HCT116 (cell line): ENCODE results near the gene USP53. TPM values are rescaled to one million over a fixed set of nuclear protein-coding genes. Genes with fewer than 3 reads are reported as not detected.

Experiments
- ATAC-seq: fragments of 200-7000 bp; cut with Tn5 transposase; 2 replicates; pipeline ENCODE4 v1.9.1; 2020; ENCODE audit warnings: mild to moderate bottlenecking, moderate library complexity
- BruUV-seq: library from RNA; stranded (reverse); fragments of 400-500 nt; replicated peaks from 2 replicates; lab custom pipeline; 2021; lab: Mats Ljungman, UMichigan
- CTCF ChIA-PET: fragments of 300-600 bp; sonication (Branson Sonifier 250); formaldehyde crosslinking; loops from one replicate; lab custom pipeline; 2021; ENCODE audit warnings: antibody characterized with exemption; lab: Charles Lee
- POLR2A ChIA-PET: fragments of 300-600, 350-600 bp; sonication (Branson Sonifier 250); formaldehyde crosslinking; loops from one replicate; lab custom pipeline; 2021; ENCODE audit warnings: antibody characterized with exemption; lab: Charles Lee
- RAD21 ChIA-PET, 2 experiments: fragments of 300-600 bp; sonication (Branson Sonifier 250); formaldehyde crosslinking; loops; one replicate each; lab custom pipeline; 2023; ENCODE audit warnings: low total read pairs in 2 of 2; ENCODE audit not compliant: uncharacterized antibody in 2 of 2, unreplicated experiment in 2 of 2, low non-redundant PET in 1 of 2; lab: Charles Lee
- DNase-seq: peaks from one replicate; pipeline ENCODE4 v3.0.0-alpha.2; 2010; ENCODE audit warnings: low read depth, low spot score
- H2AFZ ChIP-seq: fragments of 200-600 bp; shearing (Covaris generic), sonication (generic); 2 replicates; pipeline ENCODE4 v1.6.1; 2017; ENCODE audit warnings: low read depth, mixed run types, mixed read lengths, antibody characterized with exemption, low read length; ENCODE audit not compliant: poor library complexity, severe bottlenecking
- H3K27ac ChIP-seq: 2 replicates; pipeline ENCODE4 v1.5.1; 2012; ENCODE audit warnings: low read depth, low read length
- H3K27me3 ChIP-seq: fragments of 200-600 bp; sonication (generic); 2 replicates; pipeline ENCODE4 v1.6.1; 2016; ENCODE audit warnings: mixed run types, low read length, mixed read lengths; ENCODE audit not compliant: insufficient read depth
- H3K36me3 ChIP-seq, 2 experiments: fragments of 200-500 bp in 1 of 2; fragments of 200-600 bp in 1 of 2; sonication (Bioruptor generic) in 1 of 2; sonication (generic) in 1 of 2; 2 replicates each; pipeline versions ENCODE4 v1.5.1 to v1.6.1; 2014 to 2016; ENCODE audit warnings: low read length in 2 of 2, inconsistent platforms in 1 of 2, mixed read lengths in 1 of 2, mixed run types in 1 of 2; ENCODE audit not compliant: insufficient read depth in 2 of 2, control insufficient read depth in 1 of 2
- H3K4me1 ChIP-seq, 2 experiments: fragments of 200-600 bp in 1 of 2; sonication (generic) in 1 of 2; 2 replicates each; pipeline versions ENCODE4 v1.5.1 to v1.6.1; 2012 to 2017; ENCODE audit warnings: low read length in 2 of 2, inconsistent platforms in 1 of 2, mild to moderate bottlenecking in 1 of 2, mixed read lengths in 1 of 2, mixed run types in 1 of 2, moderate library complexity in 1 of 2; ENCODE audit not compliant: insufficient read depth in 2 of 2, control insufficient read depth in 1 of 2
- H3K4me2 ChIP-seq: fragments of 200-600 bp; sonication (generic); 2 replicates; pipeline ENCODE4 v1.6.1; 2017; ENCODE audit warnings: mixed run types, low read length, mixed read lengths
- H3K4me3 ChIP-seq, 2 experiments: fragments of 200-600 bp in 1 of 2; sonication (generic) in 1 of 2; replicated peaks in 1 of 2; 2 replicates each; pipeline ENCODE4 v1.5.1; 2011 to 2016; ENCODE audit warnings: low read length in 2 of 2, control low read depth in 1 of 2, low read depth in 1 of 2, mild to moderate bottlenecking in 1 of 2, mixed read lengths in 1 of 2, mixed run types in 1 of 2
- H3K79me2 ChIP-seq: fragments of 200-600 bp; sonication (generic); 2 replicates; pipeline ENCODE4 v1.6.1; 2017; ENCODE audit warnings: mild to moderate bottlenecking, mixed run types, low read length, moderate library complexity, mixed read lengths; ENCODE audit not compliant: insufficient read depth
- H3K9ac ChIP-seq: fragments of 200-600 bp; sonication (generic); 2 replicates; pipeline ENCODE4 v1.6.1; 2016; ENCODE audit warnings: low read length, mixed read lengths
- H3K9me2 ChIP-seq: fragments of 200-600 bp; sonication (generic), shearing (Covaris generic); 2 replicates; pipeline ENCODE4 v1.6.1; 2017; ENCODE audit warnings: mixed run types, mild to moderate bottlenecking, moderate library complexity; ENCODE audit not compliant: insufficient read depth
- H3K9me3 ChIP-seq, 2 experiments: fragments of 200-500 bp in 1 of 2; fragments of 200-600 bp in 1 of 2; sonication (Bioruptor generic) in 1 of 2; sonication (generic) in 1 of 2; 2 replicates each; pipeline ENCODE4 v1.6.1; 2014 to 2017; ENCODE audit warnings: low read length in 2 of 2, mixed read lengths in 2 of 2, inconsistent platforms in 1 of 2, low read depth in 1 of 2, mild to moderate bottlenecking in 1 of 2, mixed run types in 1 of 2, moderate library complexity in 1 of 2; ENCODE audit not compliant: control insufficient read depth in 1 of 2, insufficient read depth in 1 of 2
- H4K20me1 ChIP-seq: fragments of 200-600 bp; sonication (generic), shearing (Covaris generic); 2 replicates; pipeline ENCODE4 v1.6.1; 2017; ENCODE audit warnings: mixed run types, mild to moderate bottlenecking, moderate library complexity; ENCODE audit not compliant: insufficient read depth
- EZH2 ChIP-seq: fragments of 200-600 bp; sonication (generic); IDR thresholded peaks from 2 replicates; pipeline ENCODE4 v1.6.1; 2017; ENCODE audit warnings: antibody characterized with exemption, mixed run types
- EZH2phosphoT487 ChIP-seq: fragments of 200-600 bp; IDR thresholded peaks from 2 replicates; pipeline ENCODE4 v1.6.1; 2018; ENCODE audit warnings: antibody characterized with exemption, borderline replicate concordance
- FOSL1 ChIP-seq: IDR thresholded peaks from 2 replicates; pipeline ENCODE4 v1.6.1; 2012; ENCODE audit warnings: low read depth
- POLR2A ChIP-seq: IDR thresholded peaks from 2 replicates; pipeline ENCODE4 v1.7.0; 2011; ENCODE audit warnings: borderline replicate concordance; ENCODE audit not compliant: insufficient read depth, insufficient read length; ENCODE audit errors: extremely low read depth
- POLR2AphosphoS5 ChIP-seq: IDR thresholded peaks from 2 replicates; pipeline ENCODE4 v1.6.1; 2011; ENCODE audit warnings: mild to moderate bottlenecking, low read depth, low read length, moderate library complexity
- RAD21 ChIP-seq: IDR thresholded peaks from 2 replicates; pipeline ENCODE4 v1.6.1; 2012; ENCODE audit warnings: low read depth, mild to moderate bottlenecking
- SIN3A ChIP-seq: IDR thresholded peaks from 2 replicates; pipeline ENCODE4 v1.6.1; 2012; ENCODE audit warnings: low read depth
- SP1 ChIP-seq: IDR thresholded peaks from 2 replicates; pipeline ENCODE4 v1.6.1; 2012; ENCODE audit warnings: low read depth
- SRF ChIP-seq: IDR thresholded peaks from 2 replicates; pipeline ENCODE4 v1.6.1; 2012; ENCODE audit warnings: low read depth
- YY1 ChIP-seq: IDR thresholded peaks from 2 replicates; pipeline ENCODE4 v1.6.1; 2011; ENCODE audit warnings: low read length, low read depth, moderate library complexity, mild to moderate bottlenecking; ENCODE audit not compliant: insufficient replicate concordance; ENCODE audit errors: extremely low read depth
- ZFX ChIP-seq: fragments of 450-650 bp; IDR thresholded peaks from 2 replicates; pipeline ENCODE4 v1.6.1; 2017
- ZNF274 ChIP-seq: fragments of 200-500 bp; sonication (Bioruptor generic); IDR thresholded peaks from 2 replicates; pipeline ENCODE4 v1.6.1; 2014; ENCODE audit warnings: mild to moderate bottlenecking, low read depth, low read length, inconsistent platforms
- intact Hi-C: fragments of 100-400 bp; cut with micrococcal nuclease; formaldehyde crosslinking; loops from 2 replicates; pipeline ENCODE4 v1.10.0; 2022
- total RNA-seq: library from RNA; stranded (reverse); gene quantifications from one replicate; pipeline ENCODE4 v1.2.1, GENCODE V29; 2021; ENCODE audit not compliant: unreplicated experiment
- TF ChIP-seq, protein P1 (sequence below): IDR thresholded peaks from 2 replicates; pipeline ENCODE4 v1.6.1; 2012
- TF ChIP-seq, protein P2 (sequence below), 3 experiments: fragments of 200-600 bp in 1 of 3; sonication (generic) in 1 of 3; IDR thresholded peaks in 2 of 3; conservative IDR thresholded peaks in 1 of 3; 2 replicates each; pipeline ENCODE4 v1.5.1; 2012 to 2017; ENCODE audit warnings: low read depth in 2 of 3, low read length in 2 of 3, antibody characterized with exemption in 1 of 3, borderline replicate concordance in 1 of 3, control low read depth in 1 of 3, mild to moderate bottlenecking in 1 of 3, mixed read lengths in 1 of 3, mixed run types in 1 of 3, moderate library complexity in 1 of 3; ENCODE audit not compliant: insufficient read depth in 1 of 3
- TF ChIP-seq, protein P3 (sequence below): IDR thresholded peaks from 2 replicates; pipeline ENCODE4 v1.6.1; 2012
- TF ChIP-seq, protein P4 (sequence below): IDR thresholded peaks from 2 replicates; pipeline ENCODE4 v1.6.1; 2012; ENCODE audit warnings: low read depth

Gene USP53
- total RNA-seq, 1 experiment from 2014 or later, result 22.0 TPM

DNA sequence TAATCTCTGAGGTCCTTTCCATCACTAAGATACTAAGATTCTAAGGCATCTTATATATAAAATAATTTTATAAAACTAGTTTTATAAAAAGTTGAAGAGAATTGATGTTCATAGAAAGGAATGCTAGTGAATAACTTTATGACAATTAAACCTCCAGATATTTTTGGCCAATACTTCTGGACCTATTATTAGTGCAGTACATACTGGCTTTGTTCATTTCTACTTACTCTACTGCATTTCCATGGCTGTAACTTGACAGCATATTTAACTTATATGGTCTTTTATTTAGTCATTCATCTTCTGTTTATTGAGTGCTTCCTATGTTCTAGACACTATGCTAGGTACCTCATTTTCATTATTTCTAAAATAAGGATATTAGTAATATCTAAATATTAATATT, 6.8 kb upstream of the USP53 start:
- ChIA-PET POLR2A (no interaction called here), RAD21 (no interaction called here), CTCF (no interaction called here)
- no TSS peak for BruUV-seq
- Histone ChIP-seq H3K27ac (no peak overlapping the region), H3K9me3 (no peaks in the 10 kb centered on the region), H3K36me3 (no peaks in the 10 kb centered on the region), H3K4me1 (peaks cover 11 to 26% of the 10 kb centered on the region in 2 experiments), H2AFZ (no peak overlapping the region), H3K4me2 (no peak overlapping the region), H3K9ac (no peak overlapping the region), H3K27me3 (no peaks in the 10 kb centered on the region), H3K9me2 (no peaks in the 10 kb centered on the region), H4K20me1 (no peaks in the 10 kb centered on the region), H3K4me3 (no peak overlapping the region), H3K79me2 (no peaks in the 10 kb centered on the region)
- no peak for DNase-seq
- intact Hi-C loops, result no loop called here
- TF ChIP-seq SIN3A (no peak), SP1 (no peak)
- TF ChIP-seq, protein P1, sequence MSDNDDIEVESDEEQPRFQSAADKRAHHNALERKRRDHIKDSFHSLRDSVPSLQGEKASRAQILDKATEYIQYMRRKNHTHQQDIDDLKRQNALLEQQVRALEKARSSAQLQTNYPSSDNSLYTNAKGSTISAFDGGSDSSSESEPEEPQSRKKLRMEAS, result no peak
- ATAC-seq, result no peak

DNA sequence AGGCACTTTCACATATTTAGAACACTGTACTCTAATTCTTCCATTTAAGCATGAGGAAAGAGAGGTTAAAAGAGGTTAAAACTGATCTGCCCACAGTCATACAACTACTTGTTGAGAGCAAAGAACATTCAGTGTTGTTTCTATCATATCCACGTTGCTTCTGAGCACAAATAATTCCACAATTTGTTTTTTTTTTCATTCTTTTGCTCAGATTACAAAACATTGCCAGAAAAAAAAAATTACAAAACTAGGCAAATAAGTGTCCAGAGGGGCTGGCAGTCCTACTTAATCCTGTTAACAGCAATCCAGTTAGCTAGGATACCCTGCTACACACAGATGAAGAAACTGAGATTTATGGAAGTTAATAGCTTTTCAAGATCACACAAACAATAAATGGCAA, 6.3 kb upstream of the USP53 start:
- no peaks in the 10 kb centered on the region for H3K9me3 ChIP-seq
- 0 out of 2 replicates have a peak, but pooled peaks cover 1% of the 10 kb centered on the region for H3K79me2 ChIP-seq
- ATAC-seq (no peak), DNase-seq (no peak)
- no peak overlapping the region for H3K27ac ChIP-seq
- H3K27me3 ChIP-seq, result no peaks in the 10 kb centered on the region
- ChIA-PET RAD21 (no interaction called here), POLR2A (no interaction called here), CTCF (no interaction called here)
- no peak overlapping the region for H3K4me2 ChIP-seq
- no peaks in the 10 kb centered on the region for H3K36me3 ChIP-seq
- no TSS peak for BruUV-seq
- H3K4me3 ChIP-seq, result no peak overlapping the region
- no peaks in the 10 kb centered on the region for H3K9me2 ChIP-seq
- no peak overlapping the region for H2AFZ ChIP-seq
- H3K4me1 ChIP-seq, result peaks cover 11 to 31% of the 10 kb centered on the region in 2 experiments
- H4K20me1 ChIP-seq, result no peaks in the 10 kb centered on the region
- H3K9ac ChIP-seq, result no peak overlapping the region
- intact Hi-C loops, result no loop called here
- TF ChIP-seq, protein P2, sequence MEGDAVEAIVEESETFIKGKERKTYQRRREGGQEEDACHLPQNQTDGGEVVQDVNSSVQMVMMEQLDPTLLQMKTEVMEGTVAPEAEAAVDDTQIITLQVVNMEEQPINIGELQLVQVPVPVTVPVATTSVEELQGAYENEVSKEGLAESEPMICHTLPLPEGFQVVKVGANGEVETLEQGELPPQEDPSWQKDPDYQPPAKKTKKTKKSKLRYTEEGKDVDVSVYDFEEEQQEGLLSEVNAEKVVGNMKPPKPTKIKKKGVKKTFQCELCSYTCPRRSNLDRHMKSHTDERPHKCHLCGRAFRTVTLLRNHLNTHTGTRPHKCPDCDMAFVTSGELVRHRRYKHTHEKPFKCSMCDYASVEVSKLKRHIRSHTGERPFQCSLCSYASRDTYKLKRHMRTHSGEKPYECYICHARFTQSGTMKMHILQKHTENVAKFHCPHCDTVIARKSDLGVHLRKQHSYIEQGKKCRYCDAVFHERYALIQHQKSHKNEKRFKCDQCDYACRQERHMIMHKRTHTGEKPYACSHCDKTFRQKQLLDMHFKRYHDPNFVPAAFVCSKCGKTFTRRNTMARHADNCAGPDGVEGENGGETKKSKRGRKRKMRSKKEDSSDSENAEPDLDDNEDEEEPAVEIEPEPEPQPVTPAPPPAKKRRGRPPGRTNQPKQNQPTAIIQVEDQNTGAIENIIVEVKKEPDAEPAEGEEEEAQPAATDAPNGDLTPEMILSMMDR (IDR thresholded peaks at IDR 0.05 in 2 of 3, conservative IDR thresholded peaks at IDR 0.05 in 1 of 3; ENCODE audit: borderline replicate concordance in 1 of 3, insufficient read depth in 1 of 3, low read depth in 2 of 3, low read length in 2 of 3), result no peak
- TF ChIP-seq ZNF274, result no peak
- TF ChIP-seq FOSL1, result no peak
- no peak for TF ChIP-seq SRF
- TF ChIP-seq RAD21, result no peak
- TF ChIP-seq, protein P3, sequence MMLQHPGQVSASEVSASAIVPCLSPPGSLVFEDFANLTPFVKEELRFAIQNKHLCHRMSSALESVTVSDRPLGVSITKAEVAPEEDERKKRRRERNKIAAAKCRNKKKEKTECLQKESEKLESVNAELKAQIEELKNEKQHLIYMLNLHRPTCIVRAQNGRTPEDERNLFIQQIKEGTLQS, result no peak
- TF ChIP-seq EZH2, result no peak
- TF ChIP-seq ZFX, result no peak
- TF ChIP-seq YY1, result no peak
- no peak for TF ChIP-seq POLR2AphosphoS5
- TF ChIP-seq POLR2A, result no peak
- no peak for TF ChIP-seq SIN3A
- TF ChIP-seq, protein P4, sequence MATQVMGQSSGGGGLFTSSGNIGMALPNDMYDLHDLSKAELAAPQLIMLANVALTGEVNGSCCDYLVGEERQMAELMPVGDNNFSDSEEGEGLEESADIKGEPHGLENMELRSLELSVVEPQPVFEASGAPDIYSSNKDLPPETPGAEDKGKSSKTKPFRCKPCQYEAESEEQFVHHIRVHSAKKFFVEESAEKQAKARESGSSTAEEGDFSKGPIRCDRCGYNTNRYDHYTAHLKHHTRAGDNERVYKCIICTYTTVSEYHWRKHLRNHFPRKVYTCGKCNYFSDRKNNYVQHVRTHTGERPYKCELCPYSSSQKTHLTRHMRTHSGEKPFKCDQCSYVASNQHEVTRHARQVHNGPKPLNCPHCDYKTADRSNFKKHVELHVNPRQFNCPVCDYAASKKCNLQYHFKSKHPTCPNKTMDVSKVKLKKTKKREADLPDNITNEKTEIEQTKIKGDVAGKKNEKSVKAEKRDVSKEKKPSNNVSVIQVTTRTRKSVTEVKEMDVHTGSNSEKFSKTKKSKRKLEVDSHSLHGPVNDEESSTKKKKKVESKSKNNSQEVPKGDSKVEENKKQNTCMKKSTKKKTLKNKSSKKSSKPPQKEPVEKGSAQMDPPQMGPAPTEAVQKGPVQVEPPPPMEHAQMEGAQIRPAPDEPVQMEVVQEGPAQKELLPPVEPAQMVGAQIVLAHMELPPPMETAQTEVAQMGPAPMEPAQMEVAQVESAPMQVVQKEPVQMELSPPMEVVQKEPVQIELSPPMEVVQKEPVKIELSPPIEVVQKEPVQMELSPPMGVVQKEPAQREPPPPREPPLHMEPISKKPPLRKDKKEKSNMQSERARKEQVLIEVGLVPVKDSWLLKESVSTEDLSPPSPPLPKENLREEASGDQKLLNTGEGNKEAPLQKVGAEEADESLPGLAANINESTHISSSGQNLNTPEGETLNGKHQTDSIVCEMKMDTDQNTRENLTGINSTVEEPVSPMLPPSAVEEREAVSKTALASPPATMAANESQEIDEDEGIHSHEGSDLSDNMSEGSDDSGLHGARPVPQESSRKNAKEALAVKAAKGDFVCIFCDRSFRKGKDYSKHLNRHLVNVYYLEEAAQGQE, result no peak
- TF ChIP-seq EZH2phosphoT487, result no peak
